Keratinocyte (primary cell): Measurements from ENCODE around the gene SULT1A1. TPM values are rescaled to one million over a fixed set of nuclear protein-coding genes. Genes with fewer than 3 reads are reported as not detected.
"Not testable (repeated sequence)": the region's sequence is repeated elsewhere in the genome, so short reads cannot be mapped to it uniquely, and the experiment has no call there.

Experiments used
- DNase-seq: peaks from one replicate; pipeline ENCODE4 v3.0.0-alpha.2; 2011; ENCODE audit warnings: low read depth, missing footprints, low spot score
- FAIRE-seq: peaks from 2 replicates; lab custom pipeline; 2011; peaks lifted over from hg19 to GRCh38; lab: Jason Lieb, UNC
- H2AFZ ChIP-seq: 2 replicates; pipeline ENCODE4 v1.6.0; 2012; ENCODE audit warnings: low read length, control low read depth, inconsistent platforms; ENCODE audit not compliant: control insufficient read depth
- H3K27ac ChIP-seq: 2 replicates; pipeline ENCODE4 v1.5.1; 2011; ENCODE audit warnings: low read length; ENCODE audit not compliant: control insufficient read depth, insufficient read depth
- H3K27me3 ChIP-seq: 3 replicates; pipeline ENCODE4 v1.6.0; 2011; ENCODE audit warnings: low read length; ENCODE audit not compliant: control insufficient read depth, insufficient read depth; ENCODE audit errors: extremely low read depth
- H3K36me3 ChIP-seq, 2 experiments: 2 replicates in 1 of 2; 3 replicates in 1 of 2; pipeline ENCODE4 v1.5.1; 2011; ENCODE audit warnings: low read length in 2 of 2, mild to moderate bottlenecking in 1 of 2; ENCODE audit not compliant: control insufficient read depth in 2 of 2, insufficient read depth in 2 of 2; ENCODE audit errors: extremely low read depth in 1 of 2
- H3K4me1 ChIP-seq: 3 replicates; pipeline ENCODE4 v1.5.1; 2011; ENCODE audit warnings: low read length; ENCODE audit not compliant: control insufficient read depth, insufficient read depth; ENCODE audit errors: extremely low read depth
- H3K4me2 ChIP-seq: 3 replicates; pipeline ENCODE4 v1.6.0; 2011; ENCODE audit warnings: low read depth, low read length; ENCODE audit not compliant: control insufficient read depth, insufficient read depth; ENCODE audit errors: extremely low read depth
- H3K4me3 ChIP-seq, 3 experiments: fragments of 200-600 bp in 1 of 3; sonication (generic) in 1 of 3; 2 replicates in 2 of 3; 3 replicates in 1 of 3; pipeline ENCODE4 v1.5.1; 2011 to 2016; ENCODE audit warnings: low read length in 3 of 3, mild to moderate bottlenecking in 3 of 3, control low read depth in 2 of 3, inconsistent platforms in 1 of 3, low read depth in 1 of 3, mixed read lengths in 1 of 3, mixed run types in 1 of 3, moderate library complexity in 1 of 3; ENCODE audit not compliant: control insufficient read depth in 2 of 3, insufficient read depth in 2 of 3; ENCODE audit errors: extremely low read depth in 1 of 3
- H3K79me2 ChIP-seq: 2 replicates; pipeline ENCODE4 v1.6.0; 2012; ENCODE audit warnings: low read length; ENCODE audit not compliant: control insufficient read depth, insufficient read depth
- H3K9ac ChIP-seq: 3 replicates; pipeline ENCODE4 v1.6.0; 2011; ENCODE audit warnings: low read length; ENCODE audit not compliant: control insufficient read depth, insufficient read depth; ENCODE audit errors: extremely low read depth
- H3K9me1 ChIP-seq: 3 replicates; pipeline ENCODE4 v1.6.0; 2011; ENCODE audit warnings: low read length; ENCODE audit not compliant: control insufficient read depth, insufficient read depth; ENCODE audit errors: extremely low read depth
- H3K9me3 ChIP-seq: 2 replicates; pipeline ENCODE4 v1.5.1; 2012; ENCODE audit warnings: low read depth, low read length; ENCODE audit not compliant: control insufficient read depth
- H4K20me1 ChIP-seq: 3 replicates; pipeline ENCODE4 v1.6.0; 2011; ENCODE audit warnings: low read length; ENCODE audit not compliant: control insufficient read depth, insufficient read depth; ENCODE audit errors: extremely low read depth
- CTCF ChIP-seq, 3 experiments: IDR thresholded peaks in 1 of 3; conservative IDR thresholded peaks in 1 of 3; optimal IDR thresholded peaks in 1 of 3; 2 replicates in 2 of 3; 3 replicates in 1 of 3; pipeline versions ENCODE3 to v1.5.1; 2011; ENCODE audit warnings: low read length in 3 of 3, mild to moderate bottlenecking in 3 of 3, moderate library complexity in 2 of 3, control low read depth in 1 of 3, inconsistent platforms in 1 of 3; ENCODE audit not compliant: insufficient read depth in 2 of 3; ENCODE audit errors: extremely low read depth in 1 of 3
- EZH2 ChIP-seq: IDR thresholded peaks from one replicate; pipeline ENCODE4 v1.6.1; 2012; ENCODE audit warnings: inconsistent platforms, mild to moderate bottlenecking, low read length, moderate library complexity
- dilution Hi-C: fragments of 300-500 bp; cut with MboI; formaldehyde crosslinking; loops from one replicate; pipeline ENCODE4 v1.7.0; 2020; ENCODE audit warnings: low sequenced_read_pairs; ENCODE audit not compliant: extremely low pct_ligation_motif_present
- polyA plus RNA-seq, 5 experiments: library from polyadenylated mRNA; depleted of rRNA in 3 of 5; stranded (reverse) in 3 of 5; stranded (forward) in 1 of 5; unstranded in 1 of 5; fragments of >200 nt; gene quantifications; 1 replicate in 1 of 5; 2 replicates in 3 of 5; 3 replicates in 1 of 5; pipeline versions ENCODE4 v1.2.1 to v1.2.3, GENCODE V29; 2011 to 2012; ENCODE audit warnings: missing spikeins in 2 of 5, low read depth in 1 of 5, low replicate concordance in 1 of 5

Gene SULT1A1
- polyA plus RNA-seq, 1 donor (not counting 4 experiments of a cell fraction or from before 2014, with no cell fraction given): 1.6 TPM

DNA sequence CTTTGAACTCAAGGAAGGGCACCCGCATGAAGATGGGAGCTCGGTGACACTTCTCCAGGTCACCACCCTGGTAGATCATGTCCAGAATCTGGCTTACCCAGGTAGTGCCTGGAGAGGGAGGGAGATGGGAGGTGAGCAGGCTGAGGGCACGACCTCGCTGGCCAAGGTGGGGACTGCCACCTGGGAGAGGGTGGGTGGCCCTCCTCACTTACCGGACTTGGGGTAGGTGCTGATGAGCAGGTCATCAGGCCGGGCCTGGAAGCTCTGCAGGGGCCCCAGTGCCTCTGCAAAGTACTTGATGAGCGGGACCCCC lies 1.4 kb downstream of the SULT1A1 start:
- H3K27ac ChIP-seq, H3K4me2 ChIP-seq, H3K9me1 ChIP-seq, H3K27me3 ChIP-seq, DNase-seq, H3K36me3 ChIP-seq, FAIRE-seq, H3K4me3 ChIP-seq, H3K79me2 ChIP-seq, H2AFZ ChIP-seq, H4K20me1 ChIP-seq, H3K9ac ChIP-seq, H3K9me3 ChIP-seq, H3K4me1 ChIP-seq, dilution Hi-C loops: not testable (repeated sequence)

GRCh38 chr16:28607681-28608495 lies 2.0 kb downstream of the SULT1A1 start:
- FAIRE-seq, H3K9ac ChIP-seq, H3K4me3 ChIP-seq, H3K36me3 ChIP-seq, H2AFZ ChIP-seq, H3K4me1 ChIP-seq, DNase-seq, H3K27ac ChIP-seq, dilution Hi-C loops, H3K27me3 ChIP-seq, H3K9me3 ChIP-seq, H3K4me2 ChIP-seq, H3K79me2 ChIP-seq, H3K9me1 ChIP-seq, H4K20me1 ChIP-seq: not testable (repeated sequence)

DNA sequence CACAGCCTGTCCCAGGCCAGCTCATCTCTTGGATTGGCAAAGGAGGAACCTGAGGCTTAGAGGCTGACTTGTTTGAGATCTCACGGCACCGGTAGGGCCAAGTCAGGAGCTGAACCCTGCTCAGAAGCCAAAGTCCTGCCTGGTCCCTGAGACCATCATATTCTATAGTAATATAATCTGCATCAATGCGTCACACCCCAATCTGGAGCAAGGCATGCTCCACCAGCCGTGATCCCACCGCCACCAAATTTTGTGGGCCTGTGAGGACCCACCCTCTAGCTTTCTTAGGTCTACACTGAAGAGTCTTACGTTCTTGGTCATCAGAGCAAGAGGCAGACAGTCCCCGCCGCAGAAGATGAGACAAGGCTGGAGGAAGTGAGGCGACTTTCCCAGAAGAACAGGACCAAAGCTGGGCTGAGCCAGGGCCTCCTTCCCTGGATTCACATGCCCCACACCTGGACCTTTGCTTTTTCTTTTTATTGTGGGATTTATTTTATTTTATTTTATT lies 2.7 kb downstream of the SULT1A1 start:
- Histone ChIP-seq H3K9me3 (no peaks in the 10 kb centered on the region), H3K27ac (no peak overlapping the region), H3K4me2 (no peak overlapping the region), H3K9me1 (no peaks in the 10 kb centered on the region), H3K27me3 (no peaks in the 10 kb centered on the region), H3K79me2 (no peaks in the 10 kb centered on the region), H3K36me3 (no peaks in the 10 kb centered on the region), H3K9ac (no peak overlapping the region), H4K20me1 (no peaks in the 10 kb centered on the region), H2AFZ (no peak overlapping the region), H3K4me3 (no peak overlapping the region), H3K4me1 (no peaks in the 10 kb centered on the region)
- TF ChIP-seq EZH2 (no peak), CTCF (optimal IDR thresholded peaks at IDR 0.05 in 1 of 3, IDR thresholded peaks at IDR 0.05 in 1 of 3, conservative IDR thresholded peaks at IDR 0.05 in 1 of 3; ENCODE audit: extremely low read depth in 1 of 3, insufficient read depth in 2 of 3, low read length in 3 of 3) (no peak)
- dilution Hi-C loops: no loop called here
- no peak for FAIRE-seq
- no peak for DNase-seq
